Fibroblast of skin of right biceps (primary cell): ENCODE data around the gene HDDC3.

Experiments used
- DNase-seq: peaks from one replicate; pipeline ENCODE4 v3.0.0-alpha.2; 2013

Gene HDDC3

DNA sequence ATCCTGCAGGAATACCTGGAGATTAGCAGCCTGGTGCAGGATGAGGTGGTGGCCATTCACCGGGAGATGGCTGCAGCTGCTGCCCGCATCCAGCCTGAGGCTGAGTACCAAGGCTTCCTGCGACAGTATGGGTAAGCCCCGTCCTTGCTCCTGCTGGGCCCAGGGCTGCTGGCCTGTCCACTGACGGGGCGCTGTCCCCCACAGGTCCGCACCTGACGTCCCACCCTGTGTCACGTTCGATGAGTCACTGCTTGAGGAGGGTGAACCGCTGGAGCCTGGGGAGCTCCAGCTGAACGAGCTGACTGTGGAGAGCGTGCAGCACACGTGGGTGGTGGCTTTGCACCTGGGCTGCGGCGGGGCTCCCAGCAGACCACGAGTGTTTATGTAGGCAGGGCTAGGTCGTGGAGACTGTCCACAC, 43.0 kb downstream of the HDDC3 start:
- no peak for DNase-seq

DNA sequence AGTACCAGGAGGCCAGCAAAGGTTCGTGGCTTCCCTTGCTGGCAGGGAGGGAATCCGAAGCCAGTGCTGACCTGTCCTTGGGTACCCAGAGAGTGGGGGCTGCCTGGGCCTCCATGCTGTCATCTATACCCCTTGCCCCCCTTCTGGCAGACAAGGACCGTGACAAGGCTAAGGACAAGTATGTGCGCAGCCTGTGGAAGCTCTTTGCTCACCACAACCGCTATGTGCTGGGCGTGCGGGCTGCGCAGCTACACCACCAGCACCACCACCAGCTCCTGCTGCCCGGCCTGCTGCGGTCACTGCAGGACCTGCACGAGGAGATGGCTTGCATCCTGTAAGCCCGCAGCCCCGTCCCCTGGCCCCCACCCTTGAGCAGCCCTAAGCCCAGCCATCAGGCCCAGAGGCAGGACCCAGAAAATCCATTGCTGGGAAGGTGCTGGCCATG, 45.3 kb downstream of the HDDC3 start:
- no peak for DNase-seq

DNA sequence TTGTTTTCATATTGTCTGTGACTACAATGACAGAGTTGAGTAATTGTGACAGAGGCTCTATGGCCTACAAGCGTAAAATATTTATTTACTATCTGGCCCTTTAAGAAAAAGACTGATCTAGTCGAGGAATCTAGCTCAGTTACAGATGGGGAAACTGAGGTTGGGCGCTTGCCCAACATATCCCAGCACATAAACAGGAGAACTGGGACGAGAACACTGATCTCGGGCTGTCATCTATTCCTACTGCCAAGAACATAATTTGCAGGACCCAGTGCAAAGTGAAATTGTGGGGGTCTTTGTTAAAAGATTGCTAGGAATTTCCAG, 46.1 kb downstream of the HDDC3 start:
- no peak for DNase-seq

DNA sequence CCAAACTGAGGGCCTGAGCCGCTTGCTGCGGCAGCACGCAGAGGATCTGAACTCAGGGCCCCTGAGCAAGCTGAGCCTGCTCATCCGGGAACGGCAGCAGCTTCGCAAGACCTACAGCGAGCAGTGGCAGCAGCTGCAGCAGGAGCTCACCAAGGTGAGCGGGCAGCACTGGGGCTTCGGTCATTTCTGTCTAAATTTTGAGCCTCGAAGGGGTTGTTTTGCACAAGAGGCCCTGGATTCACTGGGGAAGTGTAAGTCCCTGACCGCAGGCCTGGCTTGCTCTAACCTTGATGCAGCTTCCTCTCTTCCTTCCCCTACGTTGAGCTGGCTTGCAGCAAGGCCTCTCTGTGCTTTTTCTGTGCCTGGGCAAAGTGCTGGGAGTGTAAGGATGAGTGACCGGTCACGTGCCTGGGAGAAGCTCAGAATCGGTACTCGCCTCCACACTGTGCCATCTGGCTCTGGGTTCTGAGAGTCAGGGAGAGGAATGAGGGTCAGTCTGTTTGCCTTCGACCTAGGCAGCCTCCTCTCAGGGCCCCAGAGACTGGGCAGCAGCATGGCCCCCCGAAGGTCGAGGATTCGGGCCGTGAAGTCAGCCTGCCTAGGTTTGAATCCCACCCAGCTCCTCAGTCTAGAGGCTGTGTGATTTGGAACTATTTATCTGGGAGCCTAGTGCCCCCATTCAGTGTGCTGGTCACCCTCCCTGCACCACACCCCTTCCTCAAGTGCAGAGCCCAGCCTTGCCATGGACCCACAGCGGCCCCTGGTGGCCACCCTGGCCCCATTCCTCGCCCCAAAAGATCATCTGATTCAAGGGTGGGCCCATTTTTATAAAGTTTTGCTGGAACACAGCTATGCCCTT, 46.7 kb downstream of the HDDC3 start:
- peak; percentile 60 for DNase-seq

DNA sequence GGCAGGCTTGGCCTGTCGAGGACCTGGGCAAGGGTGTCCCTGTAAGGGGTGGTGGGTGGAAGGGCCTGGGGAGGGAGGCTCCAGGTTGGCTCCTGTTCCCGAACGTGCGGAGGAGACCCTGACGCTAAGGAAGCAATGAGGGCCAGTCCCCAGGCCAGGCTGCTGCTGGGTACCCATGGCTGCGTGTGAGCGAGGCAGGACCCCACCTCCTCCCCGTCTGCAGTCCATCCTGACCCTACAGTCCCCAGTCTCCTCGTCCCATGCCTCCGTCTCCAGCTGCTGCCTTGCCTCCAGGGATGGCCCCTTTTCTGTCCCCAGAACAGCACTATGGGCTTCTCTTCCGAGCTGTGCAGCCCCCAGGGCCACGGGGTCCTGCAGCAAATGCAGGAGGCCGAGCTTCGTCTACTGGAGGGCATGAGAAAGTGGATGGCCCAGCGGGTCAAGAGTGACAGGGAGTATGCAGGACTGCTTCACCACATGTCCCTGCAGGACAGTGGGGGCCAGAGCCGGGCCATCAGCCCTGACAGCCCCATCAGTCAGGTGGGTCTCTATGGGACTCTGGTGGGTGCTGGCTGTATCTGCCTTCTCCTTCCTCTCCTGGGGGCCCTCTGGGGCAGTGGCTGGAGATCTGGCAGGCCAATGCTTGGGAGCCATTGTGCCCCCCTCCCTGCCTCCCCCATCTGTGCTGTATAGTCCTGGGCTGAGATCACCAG, 47.5 kb downstream of the HDDC3 start:
- no peak for DNase-seq

DNA sequence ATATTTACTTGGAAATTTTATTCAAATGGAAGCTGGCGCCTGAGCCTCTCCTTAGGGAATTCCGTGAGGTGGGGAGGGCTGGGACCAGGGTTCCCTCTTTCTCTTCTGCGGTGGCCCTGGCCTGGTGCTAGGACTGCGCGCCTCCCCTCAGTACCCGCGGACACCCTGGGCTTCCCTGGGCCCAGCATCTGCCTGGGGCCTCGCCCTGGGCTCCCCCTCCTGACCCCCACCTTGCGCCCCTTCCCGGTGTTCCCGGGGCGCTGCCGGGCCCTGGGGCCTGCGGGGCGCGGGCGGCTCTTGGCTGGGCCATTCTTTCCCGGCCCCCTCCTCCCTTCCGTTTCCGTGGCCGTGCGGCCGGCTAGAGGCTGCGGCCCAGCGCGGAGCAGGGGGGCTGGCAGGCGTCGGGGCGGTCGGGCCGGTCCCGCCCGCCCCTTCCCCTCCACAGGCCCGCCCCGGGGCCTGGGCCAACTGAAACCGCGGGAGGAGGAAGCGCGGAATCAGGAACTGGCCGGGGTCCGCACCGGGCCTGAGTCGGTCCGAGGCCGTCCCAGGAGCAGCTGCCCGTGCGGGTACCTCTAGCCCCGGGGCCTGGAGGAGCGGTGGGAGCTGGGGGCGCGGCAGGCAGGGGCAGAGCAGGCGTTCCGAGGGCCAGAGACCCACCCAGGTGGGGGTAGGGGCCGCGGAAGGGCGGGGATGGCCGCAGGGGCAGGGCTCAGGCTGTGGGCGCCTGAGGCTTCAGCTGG, 48.2 kb downstream of the HDDC3 start, which contains the start of gene FES:
FES (plus strand) TSS at position 529 of the 743 bp plus-strand sequence. CDS start 542 bp downstream, outside the sequence.
- peak; percentile 63 for DNase-seq

DNA sequence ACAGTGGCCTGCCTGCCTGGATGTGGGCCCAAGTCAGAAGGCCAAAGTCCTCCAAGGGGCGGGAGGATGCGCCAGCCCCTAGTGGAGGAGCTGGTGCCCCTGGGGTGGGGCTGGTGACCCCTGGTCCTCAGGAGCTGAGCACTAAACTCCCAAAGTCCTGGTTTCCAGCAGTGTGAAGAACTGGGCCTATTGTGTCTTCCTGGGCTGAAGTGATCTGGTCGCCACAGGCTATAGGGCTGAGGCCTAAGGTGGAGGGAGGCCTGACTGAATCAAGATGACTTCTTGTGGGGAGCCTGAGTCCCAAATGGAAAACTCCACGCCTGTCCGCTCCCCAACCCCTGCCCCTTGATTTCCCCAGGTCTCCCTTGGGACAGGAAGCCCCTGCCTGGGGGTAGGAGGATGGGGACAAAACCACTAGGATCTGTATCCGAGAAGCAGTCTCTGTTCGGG, 48.8 kb downstream of the HDDC3 start:
- no peak for DNase-seq

DNA sequence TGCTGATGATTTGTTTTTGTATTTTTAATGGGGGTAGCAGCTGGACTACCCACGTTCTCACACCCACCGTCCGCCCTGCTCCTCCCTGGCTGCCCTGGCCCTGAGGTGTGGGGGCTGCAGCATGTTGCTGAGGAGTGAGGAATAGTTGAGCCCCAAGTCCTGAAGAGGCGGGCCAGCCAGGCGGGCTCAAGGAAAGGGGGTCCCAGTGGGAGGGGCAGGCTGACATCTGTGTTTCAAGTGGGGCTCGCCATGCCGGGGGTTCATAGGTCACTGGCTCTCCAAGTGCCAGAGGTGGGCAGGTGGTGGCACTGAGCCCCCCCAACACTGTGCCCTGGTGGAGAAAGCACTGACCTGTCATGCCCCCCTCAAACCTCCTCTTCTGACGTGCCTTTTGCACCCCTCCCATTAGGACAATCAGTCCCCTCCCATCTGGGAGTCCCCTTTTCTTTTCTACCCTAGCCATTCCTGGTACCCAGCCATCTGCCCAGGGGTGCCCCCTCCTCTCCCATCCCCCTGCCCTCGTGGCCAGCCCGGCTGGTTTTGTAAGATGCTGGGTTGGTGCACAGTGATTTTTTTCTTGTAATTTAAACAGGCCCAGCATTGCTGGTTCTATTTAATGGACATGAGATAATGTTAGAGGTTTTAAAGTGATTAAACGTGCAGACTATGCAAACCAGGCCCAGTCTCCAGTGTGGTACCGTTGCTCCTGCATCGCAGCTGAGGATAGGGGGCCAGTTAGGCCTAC, 49.4 kb downstream of the HDDC3 start:
- DNase-seq: no peak

DNA sequence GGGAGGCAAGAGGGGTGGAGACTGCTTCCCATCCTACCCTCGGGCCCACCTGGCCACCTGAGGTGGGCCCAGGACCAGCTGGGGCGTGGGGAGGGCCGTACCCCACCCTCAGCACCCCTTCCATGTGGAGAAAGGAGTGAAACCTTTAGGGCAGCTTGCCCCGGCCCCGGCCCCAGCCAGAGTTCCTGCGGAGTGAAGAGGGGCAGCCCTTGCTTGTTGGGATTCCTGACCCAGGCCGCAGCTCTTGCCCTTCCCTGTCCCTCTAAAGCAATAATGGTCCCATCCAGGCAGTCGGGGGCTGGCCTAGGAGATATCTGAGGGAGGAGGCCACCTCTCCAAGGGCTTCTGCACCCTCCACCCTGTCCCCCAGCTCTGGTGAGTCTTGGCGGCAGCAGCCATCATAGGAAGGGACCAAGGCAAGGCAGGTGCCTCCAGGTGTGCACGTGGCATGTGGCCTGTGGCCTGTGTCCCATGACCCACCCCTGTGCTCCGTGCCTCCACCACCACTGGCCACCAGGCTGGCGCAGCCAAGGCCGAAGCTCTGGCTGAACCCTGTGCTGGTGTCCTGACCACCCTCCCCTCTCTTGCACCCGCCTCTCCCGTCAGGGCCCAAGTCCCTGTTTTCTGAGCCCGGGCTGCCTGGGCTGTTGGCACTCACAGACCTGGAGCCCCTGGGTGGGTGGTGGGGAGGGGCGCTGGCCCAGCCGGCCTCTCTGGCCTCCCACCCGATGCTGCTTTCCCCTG, 50.2 kb downstream of the HDDC3 start:
- no peak for DNase-seq

DNA sequence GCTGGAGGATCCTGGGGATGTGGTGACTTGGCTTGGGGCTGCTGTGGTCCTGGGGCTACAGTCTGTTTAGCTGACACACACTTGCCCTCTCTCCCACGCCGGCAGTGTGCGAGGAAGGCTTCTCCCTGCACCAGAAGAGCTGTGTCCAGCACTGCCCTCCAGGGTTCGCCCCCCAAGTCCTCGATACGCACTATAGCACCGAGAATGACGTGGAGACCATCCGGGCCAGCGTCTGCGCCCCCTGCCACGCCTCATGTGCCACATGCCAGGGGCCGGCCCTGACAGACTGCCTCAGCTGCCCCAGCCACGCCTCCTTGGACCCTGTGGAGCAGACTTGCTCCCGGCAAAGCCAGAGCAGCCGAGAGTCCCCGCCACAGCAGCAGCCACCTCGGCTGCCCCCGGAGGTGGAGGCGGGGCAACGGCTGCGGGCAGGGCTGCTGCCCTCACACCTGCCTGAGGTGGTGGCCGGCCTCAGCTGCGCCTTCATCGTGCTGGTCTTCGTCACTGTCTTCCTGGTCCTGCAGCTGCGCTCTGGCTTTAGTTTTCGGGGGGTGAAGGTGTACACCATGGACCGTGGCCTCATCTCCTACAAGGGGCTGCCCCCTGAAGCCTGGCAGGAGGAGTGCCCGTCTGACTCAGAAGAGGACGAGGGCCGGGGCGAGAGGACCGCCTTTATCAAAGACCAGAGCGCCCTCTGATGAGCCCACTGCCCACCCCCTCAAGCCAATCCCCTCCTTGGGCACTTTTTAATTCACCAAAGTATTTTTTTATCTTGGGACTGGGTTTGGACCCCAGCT, 51.0 kb downstream of the HDDC3 start:
- no peak for DNase-seq

DNA sequence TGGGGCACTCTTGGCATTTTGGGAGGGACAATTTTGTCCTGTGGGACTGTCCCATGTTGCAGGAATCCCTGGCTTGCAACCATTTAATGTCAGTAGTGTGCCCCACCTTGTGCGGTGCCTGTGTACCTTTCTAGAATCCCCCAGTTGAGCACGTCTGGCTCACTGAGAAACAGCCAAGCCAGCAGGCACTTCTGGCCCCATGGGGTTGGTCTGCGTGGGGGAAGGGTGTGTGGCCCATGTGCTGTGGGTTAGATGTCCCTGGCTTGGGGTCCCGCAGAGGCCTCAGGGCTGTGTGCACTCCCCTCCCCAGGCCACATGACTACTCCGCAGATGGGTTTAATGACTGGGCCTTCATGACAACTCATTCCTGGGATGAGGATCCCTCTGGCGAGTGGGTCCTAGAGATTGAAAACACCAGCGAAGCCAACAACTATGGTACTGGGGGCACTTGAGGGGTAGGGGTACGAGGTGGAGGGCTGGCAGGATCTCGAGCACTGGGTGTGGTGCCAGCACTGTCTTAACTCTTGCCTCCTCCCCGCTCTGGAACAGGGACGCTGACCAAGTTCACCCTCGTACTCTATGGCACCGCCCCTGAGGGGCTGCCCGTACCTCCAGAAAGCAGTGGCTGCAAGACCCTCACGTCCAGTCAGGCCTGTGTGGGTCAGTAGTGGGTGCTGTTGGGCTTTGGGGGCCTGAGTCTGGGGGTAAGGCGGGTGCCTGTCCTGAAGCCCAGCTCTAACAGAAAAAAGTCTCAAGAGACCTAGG, 51.8 kb downstream of the HDDC3 start:
- no peak for DNase-seq
